Hepatocyte (in vitro differentiated cells): Measurements from ENCODE around the gene ZSWIM4. TPM values are rescaled to one million over a fixed set of nuclear protein-coding genes. Genes with fewer than 3 reads are reported as not detected.

Source experiments
- DNase-seq: peaks from one replicate; pipeline ENCODE4 v3.0.0-alpha.2; 2016; ENCODE audit warnings: low spot score
- H2AFZ ChIP-seq: fragments of 200-600 bp; sonication (generic); 2 replicates; pipeline ENCODE4 v1.6.0; 2016; ENCODE audit warnings: antibody characterized with exemption, mild to moderate bottlenecking
- H3K27ac ChIP-seq: fragments of 200-600 bp; sonication (generic); 2 replicates; pipeline ENCODE4 v1.5.1; 2016; ENCODE audit warnings: mild to moderate bottlenecking
- H3K27me3 ChIP-seq: fragments of 200-600 bp; sonication (generic); 2 replicates; pipeline ENCODE4 v1.6.1; 2016
- H3K36me3 ChIP-seq: fragments of 200-600 bp; sonication (generic); replicated peaks from 2 replicates; pipeline ENCODE4 v1.5.1; 2016; ENCODE audit warnings: low read depth; ENCODE audit not compliant: insufficient read depth
- H3K4me1 ChIP-seq: fragments of 200-600 bp; sonication (generic); 2 replicates; pipeline ENCODE4 v1.5.1; 2016; ENCODE audit warnings: mild to moderate bottlenecking, moderate library complexity; ENCODE audit not compliant: insufficient read depth
- H3K4me2 ChIP-seq: fragments of 200-600 bp; sonication (generic); 2 replicates; pipeline ENCODE4 v1.6.0; 2016
- H3K4me3 ChIP-seq: fragments of 200-600 bp; sonication (generic); 2 replicates; pipeline ENCODE4 v1.5.1; 2016; ENCODE audit warnings: mild to moderate bottlenecking
- H3K79me2 ChIP-seq: fragments of 200-600 bp; sonication (generic); 2 replicates; pipeline ENCODE4 v1.6.0; 2017; ENCODE audit warnings: mild to moderate bottlenecking
- H3K9me2 ChIP-seq: fragments of 200-600 bp; sonication (generic); replicated peaks from 2 replicates; pipeline ENCODE4 v1.6.0; 2017; ENCODE audit warnings: mild to moderate bottlenecking; ENCODE audit not compliant: insufficient read depth
- H3K9me3 ChIP-seq: fragments of 200-600 bp; sonication (generic); 2 replicates; pipeline ENCODE4 v1.5.1; 2016; ENCODE audit warnings: low read depth, mild to moderate bottlenecking
- H4K20me1 ChIP-seq: fragments of 200-600 bp; sonication (generic); 2 replicates; pipeline ENCODE4 v1.6.0; 2016; ENCODE audit warnings: mild to moderate bottlenecking; ENCODE audit not compliant: insufficient read depth, poor library complexity, severe bottlenecking
- EZH2 ChIP-seq: fragments of 200-600 bp; sonication (generic); IDR thresholded peaks from 2 replicates; pipeline ENCODE4 v1.6.1; 2016; ENCODE audit warnings: antibody characterized with exemption, mild to moderate bottlenecking, borderline replicate concordance
- EZH2phosphoT487 ChIP-seq: fragments of 200-600 bp; sonication (generic); IDR thresholded peaks from one replicate; pipeline ENCODE4 v1.6.1; 2018; ENCODE audit warnings: antibody characterized with exemption, mild to moderate bottlenecking, low read depth, moderate library complexity; ENCODE audit not compliant: unreplicated experiment, severe bottlenecking
- WGBS: methylation state at CpG from one replicate; pipeline ENCODE4 v1.1.6; 2016; ENCODE audit warnings: low lambda C conversion rate; ENCODE audit errors: missing lambda C conversion rate; 5-methylcytosine and 5-hydroxymethylcytosine counted together
- polyA plus RNA-seq: library from polyadenylated mRNA; unstranded; fragments of >200 nt; fragmentation: Nextera tagmentation; extraction: Ambion mirVana; gene quantifications from 2 replicates; pipeline ENCODE4 v1.2.1, GENCODE V29; 2016
- total RNA-seq: library from RNA; depleted of rRNA; stranded (reverse); fragments of >200 nt; gene quantifications from 2 replicates; pipeline ENCODE4 v1.2.3, GENCODE V29; 2014
- TF ChIP-seq, protein P1 (sequence below): fragments of 200-600 bp; sonication (generic); IDR thresholded peaks from 2 replicates; pipeline ENCODE4 v1.5.1; 2016; ENCODE audit warnings: antibody characterized with exemption, mild to moderate bottlenecking; ENCODE audit not compliant: poor library complexity

ZSWIM4 gene
- total and polyA plus RNA-seq, 2 experiments from 2014 or later: 3.5 to 3.7 TPM

DNA sequence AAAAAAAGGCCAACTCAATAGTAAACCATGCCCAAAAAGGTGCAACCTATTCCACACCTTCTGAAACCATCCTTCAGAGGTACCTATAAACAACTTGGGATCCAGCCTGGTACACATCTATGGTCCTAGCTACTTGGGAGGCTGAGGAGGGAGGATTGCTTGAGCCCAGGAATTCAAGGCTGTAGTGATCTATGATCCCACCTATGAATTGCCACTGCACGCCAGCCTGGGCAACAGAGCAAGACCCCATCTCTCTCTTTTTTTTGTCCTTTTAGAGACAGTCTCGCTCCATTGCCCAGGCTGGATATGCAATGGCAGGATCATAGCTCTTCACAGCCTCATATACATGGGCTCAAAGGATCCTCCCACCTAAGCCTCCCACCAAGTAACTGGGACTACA lies 26.0 kb downstream of the ZSWIM4 start:
- no peak for DNase-seq
- 100% methylated on average over 2 of the region's 2 CpGs for WGBS
- no peak overlapping the region for H3K4me2 ChIP-seq
- no peaks in the 10 kb centered on the region for H3K9me3 ChIP-seq
- no peak overlapping the region for H3K27ac ChIP-seq
- TF ChIP-seq EZH2: no peak
- no peak for TF ChIP-seq EZH2phosphoT487
- TF ChIP-seq, protein P1, sequence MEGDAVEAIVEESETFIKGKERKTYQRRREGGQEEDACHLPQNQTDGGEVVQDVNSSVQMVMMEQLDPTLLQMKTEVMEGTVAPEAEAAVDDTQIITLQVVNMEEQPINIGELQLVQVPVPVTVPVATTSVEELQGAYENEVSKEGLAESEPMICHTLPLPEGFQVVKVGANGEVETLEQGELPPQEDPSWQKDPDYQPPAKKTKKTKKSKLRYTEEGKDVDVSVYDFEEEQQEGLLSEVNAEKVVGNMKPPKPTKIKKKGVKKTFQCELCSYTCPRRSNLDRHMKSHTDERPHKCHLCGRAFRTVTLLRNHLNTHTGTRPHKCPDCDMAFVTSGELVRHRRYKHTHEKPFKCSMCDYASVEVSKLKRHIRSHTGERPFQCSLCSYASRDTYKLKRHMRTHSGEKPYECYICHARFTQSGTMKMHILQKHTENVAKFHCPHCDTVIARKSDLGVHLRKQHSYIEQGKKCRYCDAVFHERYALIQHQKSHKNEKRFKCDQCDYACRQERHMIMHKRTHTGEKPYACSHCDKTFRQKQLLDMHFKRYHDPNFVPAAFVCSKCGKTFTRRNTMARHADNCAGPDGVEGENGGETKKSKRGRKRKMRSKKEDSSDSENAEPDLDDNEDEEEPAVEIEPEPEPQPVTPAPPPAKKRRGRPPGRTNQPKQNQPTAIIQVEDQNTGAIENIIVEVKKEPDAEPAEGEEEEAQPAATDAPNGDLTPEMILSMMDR: no peak
- no peaks in the 10 kb centered on the region for H4K20me1 ChIP-seq
- no peaks in the 10 kb centered on the region for H3K79me2 ChIP-seq
- H3K4me3 ChIP-seq: no peak overlapping the region
- no peaks in the 10 kb centered on the region for H3K36me3 ChIP-seq
- no peak overlapping the region for H2AFZ ChIP-seq
- no peaks in the 10 kb centered on the region for H3K9me2 ChIP-seq
- no peaks in the 10 kb centered on the region for H3K4me1 ChIP-seq
- H3K27me3 ChIP-seq: no peaks in the 10 kb centered on the region

DNA sequence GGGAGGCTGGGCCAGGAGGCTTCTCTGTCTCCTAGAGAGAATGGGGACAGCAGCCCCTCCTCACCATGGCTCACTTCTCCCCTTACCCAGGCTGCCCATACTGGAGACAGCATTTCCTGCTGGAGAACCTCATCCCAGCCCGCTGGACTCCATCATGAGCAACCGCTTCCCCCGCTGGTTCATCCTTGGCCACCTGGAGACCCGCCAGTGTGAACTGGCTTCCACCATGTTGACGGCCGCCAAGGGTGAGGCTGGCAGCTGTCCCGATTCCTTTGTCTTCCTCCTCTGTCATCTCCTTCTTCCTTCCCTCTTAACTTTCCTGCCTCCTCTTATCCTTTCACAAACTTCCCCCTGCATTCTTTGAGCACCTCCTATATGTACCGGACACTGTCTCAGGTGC lies 28.0 kb downstream of the ZSWIM4 start:
- H3K4me1 ChIP-seq: no peaks in the 10 kb centered on the region
- no peak for DNase-seq
- no peak overlapping the region for H2AFZ ChIP-seq
- no peak overlapping the region for H3K4me2 ChIP-seq
- H3K9me2 ChIP-seq: no peaks in the 10 kb centered on the region
- no peak overlapping the region for H3K27ac ChIP-seq
- H3K4me3 ChIP-seq: no peak overlapping the region
- H3K27me3 ChIP-seq: no peaks in the 10 kb centered on the region
- H3K36me3 ChIP-seq: no peaks in the 10 kb centered on the region
- WGBS: 98% methylated on average over 8 of the region's 8 CpGs
- H4K20me1 ChIP-seq: no peaks in the 10 kb centered on the region
- H3K9me3 ChIP-seq: no peaks in the 10 kb centered on the region
- H3K79me2 ChIP-seq: no peaks in the 10 kb centered on the region
- TF ChIP-seq, protein P1: no peak
- TF ChIP-seq EZH2phosphoT487 (no peak), EZH2 (no peak)

DNA sequence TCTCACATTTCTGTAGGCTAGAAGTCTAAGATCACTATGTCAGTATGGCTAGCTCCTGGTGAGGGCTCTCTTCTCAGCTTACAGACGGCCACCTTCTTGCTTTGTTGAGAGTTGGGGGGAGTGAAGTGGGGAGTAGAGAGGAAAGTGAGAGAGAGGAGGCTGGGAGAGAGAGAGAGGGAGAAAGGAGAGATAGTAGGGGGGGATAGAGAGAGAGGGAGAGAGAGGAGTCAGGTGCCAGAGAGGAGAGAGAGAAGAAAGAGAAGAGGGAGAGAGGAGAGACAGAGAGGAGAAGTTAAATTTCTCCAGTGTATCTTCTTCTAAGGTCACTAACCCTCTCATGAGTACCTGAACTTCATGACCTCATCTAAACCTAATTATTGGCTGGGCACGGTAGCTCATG lies 28.7 kb downstream of the ZSWIM4 start:
- Histone ChIP-seq H3K4me3 (no peak overlapping the region), H3K9me3 (no peaks in the 10 kb centered on the region), H3K4me2 (no peak overlapping the region), H3K79me2 (no peaks in the 10 kb centered on the region), H3K9me2 (no peaks in the 10 kb centered on the region), H4K20me1 (no peaks in the 10 kb centered on the region), H3K27ac (no peak overlapping the region), H3K4me1 (no peaks in the 10 kb centered on the region), H3K36me3 (no peaks in the 10 kb centered on the region), H2AFZ (no peak overlapping the region), H3K27me3 (no peaks in the 10 kb centered on the region)
- TF ChIP-seq EZH2phosphoT487: no peak
- TF ChIP-seq, protein P1: no peak
- no peak for TF ChIP-seq EZH2
- WGBS: 85% methylated on average over 2 of the region's 2 CpGs
- DNase-seq: no peak

DNA sequence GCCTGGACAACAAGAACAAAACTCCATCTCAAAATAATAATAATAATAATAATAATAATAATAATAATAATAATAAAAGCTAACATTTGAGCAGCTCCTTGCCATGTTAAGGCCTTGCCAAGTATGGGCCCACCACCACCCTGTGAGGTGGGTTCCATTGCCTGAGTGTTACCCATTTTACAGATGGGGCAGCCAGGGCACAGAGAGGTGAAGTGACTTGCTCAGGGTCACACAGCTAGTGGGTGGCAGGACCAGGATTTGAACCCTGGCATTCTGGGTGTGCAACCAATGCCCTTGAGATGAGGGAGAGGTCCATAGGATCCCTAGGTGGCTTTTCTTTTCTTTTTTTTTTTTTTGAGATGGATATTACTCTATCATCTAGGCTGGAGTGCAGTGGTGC lies 29.5 kb downstream of the ZSWIM4 start:
- no peaks in the 10 kb centered on the region for H3K36me3 ChIP-seq
- no peak for DNase-seq
- H3K4me1 ChIP-seq: no peaks in the 10 kb centered on the region
- no peak overlapping the region for H2AFZ ChIP-seq
- H3K9me2 ChIP-seq: no peaks in the 10 kb centered on the region
- H3K79me2 ChIP-seq: no peaks in the 10 kb centered on the region
- no peaks in the 10 kb centered on the region for H3K9me3 ChIP-seq
- no peak overlapping the region for H3K27ac ChIP-seq
- no peaks in the 10 kb centered on the region for H4K20me1 ChIP-seq
- H3K4me3 ChIP-seq: no peak overlapping the region
- no peak overlapping the region for H3K4me2 ChIP-seq
- no peak for TF ChIP-seq EZH2
- TF ChIP-seq EZH2phosphoT487: no peak
- TF ChIP-seq, protein P1: no peak
- H3K27me3 ChIP-seq: no peaks in the 10 kb centered on the region
